ENCODE results near the gene SLC48A1.

The SLC48A1 gene

GRCh38 chr12:47798382-47798948 lies 25.4 kb downstream of the SLC48A1 start:
- TF ChIP-seq ESRRG (CRISPR knock-in tag; IDR thresholded peaks at IDR 0.05) = no peak
- ATAC-seq = no peak

DNA sequence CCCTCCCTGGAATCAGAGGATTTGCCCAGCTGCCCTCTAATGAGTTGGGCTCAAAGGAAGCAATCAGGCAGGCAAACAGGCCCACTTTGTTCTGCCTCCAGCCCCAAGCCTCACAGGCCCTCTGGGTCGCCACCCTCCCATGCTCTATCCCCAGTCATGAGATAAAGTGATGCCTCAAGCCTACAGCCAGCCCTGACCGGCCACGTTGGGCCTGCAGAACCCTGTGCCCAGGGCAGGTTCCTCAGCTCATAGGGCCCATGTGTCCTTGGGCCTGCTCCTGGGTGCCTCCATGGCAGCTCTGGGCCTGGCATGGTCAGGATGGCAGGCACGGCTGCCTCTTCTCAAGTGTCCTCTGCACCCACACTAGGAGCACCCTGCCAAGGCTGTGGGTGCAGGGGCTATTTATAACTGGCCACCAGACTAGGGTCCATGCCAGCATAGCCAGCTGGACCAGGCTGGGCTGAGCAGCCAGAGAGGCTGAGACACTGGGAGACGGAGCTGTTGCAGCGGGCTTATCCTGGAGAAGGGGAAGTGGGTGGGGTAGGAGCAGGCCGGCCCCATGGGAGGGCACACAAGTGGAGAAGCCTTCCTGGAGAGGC lies 26.4 kb downstream of the SLC48A1 start:
- no peak for ATAC-seq
- TF ChIP-seq TOX (CRISPR knock-in tag; IDR thresholded peaks at IDR 0.05; ENCODE audit: borderline replicate concordance) (no peak), ZNF70 (CRISPR knock-in tag; IDR thresholded peaks at IDR 0.05) (no peak), TCF4 (CRISPR knock-in tag; IDR thresholded peaks at IDR 0.05; ENCODE audit: borderline replicate concordance) (no peak), ARNTL (CRISPR knock-in tag; IDR thresholded peaks at IDR 0.05; ENCODE audit: borderline replicate concordance, low read depth) (no peak), RARB (CRISPR knock-in tag; IDR thresholded peaks at IDR 0.05) (no peak), SNAI2 (CRISPR knock-in tag; IDR thresholded peaks at IDR 0.05) (no peak), POU6F1 (CRISPR knock-in tag; IDR thresholded peaks at IDR 0.05; ENCODE audit: borderline replicate concordance, low read depth) (no peak), ESRRG (CRISPR knock-in tag; IDR thresholded peaks at IDR 0.05) (no peak)
- TF ChIP-seq, protein P1, sequence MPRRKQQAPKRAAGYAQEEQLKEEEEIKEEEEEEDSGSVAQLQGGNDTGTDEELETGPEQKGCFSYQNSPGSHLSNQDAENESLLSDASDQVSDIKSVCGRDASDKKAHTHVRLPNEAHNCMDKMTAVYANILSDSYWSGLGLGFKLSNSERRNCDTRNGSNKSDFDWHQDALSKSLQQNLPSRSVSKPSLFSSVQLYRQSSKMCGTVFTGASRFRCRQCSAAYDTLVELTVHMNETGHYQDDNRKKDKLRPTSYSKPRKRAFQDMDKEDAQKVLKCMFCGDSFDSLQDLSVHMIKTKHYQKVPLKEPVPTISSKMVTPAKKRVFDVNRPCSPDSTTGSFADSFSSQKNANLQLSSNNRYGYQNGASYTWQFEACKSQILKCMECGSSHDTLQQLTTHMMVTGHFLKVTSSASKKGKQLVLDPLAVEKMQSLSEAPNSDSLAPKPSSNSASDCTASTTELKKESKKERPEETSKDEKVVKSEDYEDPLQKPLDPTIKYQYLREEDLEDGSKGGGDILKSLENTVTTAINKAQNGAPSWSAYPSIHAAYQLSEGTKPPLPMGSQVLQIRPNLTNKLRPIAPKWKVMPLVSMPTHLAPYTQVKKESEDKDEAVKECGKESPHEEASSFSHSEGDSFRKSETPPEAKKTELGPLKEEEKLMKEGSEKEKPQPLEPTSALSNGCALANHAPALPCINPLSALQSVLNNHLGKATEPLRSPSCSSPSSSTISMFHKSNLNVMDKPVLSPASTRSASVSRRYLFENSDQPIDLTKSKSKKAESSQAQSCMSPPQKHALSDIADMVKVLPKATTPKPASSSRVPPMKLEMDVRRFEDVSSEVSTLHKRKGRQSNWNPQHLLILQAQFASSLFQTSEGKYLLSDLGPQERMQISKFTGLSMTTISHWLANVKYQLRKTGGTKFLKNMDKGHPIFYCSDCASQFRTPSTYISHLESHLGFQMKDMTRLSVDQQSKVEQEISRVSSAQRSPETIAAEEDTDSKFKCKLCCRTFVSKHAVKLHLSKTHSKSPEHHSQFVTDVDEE (CRISPR knock-in tag; IDR thresholded peaks at IDR 0.05) = no peak
- TF ChIP-seq, protein P2, sequence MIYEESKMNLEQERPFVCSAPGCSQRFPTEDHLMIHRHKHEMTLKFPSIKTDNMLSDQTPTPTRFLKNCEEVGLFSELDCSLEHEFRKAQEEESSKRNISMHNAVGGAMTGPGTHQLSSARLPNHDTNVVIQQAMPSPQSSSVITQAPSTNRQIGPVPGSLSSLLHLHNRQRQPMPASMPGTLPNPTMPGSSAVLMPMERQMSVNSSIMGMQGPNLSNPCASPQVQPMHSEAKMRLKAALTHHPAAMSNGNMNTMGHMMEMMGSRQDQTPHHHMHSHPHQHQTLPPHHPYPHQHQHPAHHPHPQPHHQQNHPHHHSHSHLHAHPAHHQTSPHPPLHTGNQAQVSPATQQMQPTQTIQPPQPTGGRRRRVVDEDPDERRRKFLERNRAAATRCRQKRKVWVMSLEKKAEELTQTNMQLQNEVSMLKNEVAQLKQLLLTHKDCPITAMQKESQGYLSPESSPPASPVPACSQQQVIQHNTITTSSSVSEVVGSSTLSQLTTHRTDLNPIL (CRISPR knock-in tag; IDR thresholded peaks at IDR 0.05; ENCODE audit: low read depth) = no peak
- TF ChIP-seq, protein P3, sequence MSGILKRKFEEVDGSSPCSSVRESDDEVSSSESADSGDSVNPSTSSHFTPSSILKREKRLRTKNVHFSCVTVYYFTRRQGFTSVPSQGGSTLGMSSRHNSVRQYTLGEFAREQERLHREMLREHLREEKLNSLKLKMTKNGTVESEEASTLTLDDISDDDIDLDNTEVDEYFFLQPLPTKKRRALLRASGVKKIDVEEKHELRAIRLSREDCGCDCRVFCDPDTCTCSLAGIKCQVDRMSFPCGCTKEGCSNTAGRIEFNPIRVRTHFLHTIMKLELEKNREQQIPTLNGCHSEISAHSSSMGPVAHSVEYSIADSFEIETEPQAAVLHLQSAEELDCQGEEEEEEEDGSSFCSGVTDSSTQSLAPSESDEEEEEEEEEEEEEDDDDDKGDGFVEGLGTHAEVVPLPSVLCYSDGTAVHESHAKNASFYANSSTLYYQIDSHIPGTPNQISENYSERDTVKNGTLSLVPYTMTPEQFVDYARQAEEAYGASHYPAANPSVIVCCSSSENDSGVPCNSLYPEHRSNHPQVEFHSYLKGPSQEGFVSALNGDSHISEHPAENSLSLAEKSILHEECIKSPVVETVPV (CRISPR knock-in tag; IDR thresholded peaks at IDR 0.05) = no peak

DNA sequence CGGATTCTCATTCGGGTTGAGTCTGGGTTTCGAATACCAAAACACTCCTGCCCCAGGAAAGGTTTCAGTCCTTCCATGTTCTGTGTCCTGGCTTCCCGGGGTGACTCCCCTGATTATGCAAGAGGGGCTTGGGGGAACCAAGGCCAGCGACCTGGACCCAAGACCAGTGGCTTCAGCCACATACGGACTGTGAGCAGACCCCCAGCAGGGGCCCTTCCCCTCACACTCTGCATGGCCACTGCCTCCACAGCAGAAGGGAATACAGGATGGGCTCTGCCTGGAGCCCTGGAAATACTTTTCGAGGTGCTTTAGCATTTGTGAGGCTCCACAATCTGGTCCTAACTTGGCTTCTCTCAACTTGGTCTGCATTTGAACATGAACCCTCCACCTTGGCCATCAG lies 27.5 kb downstream of the SLC48A1 start:
- ATAC-seq = no peak
- TF ChIP-seq ISL1 (CRISPR knock-in tag; IDR thresholded peaks at IDR 0.05) = no peak
- TF ChIP-seq POU6F1 (CRISPR knock-in tag; IDR thresholded peaks at IDR 0.05; ENCODE audit: borderline replicate concordance, low read depth) = no peak

- TF ChIP-seq POU6F1 (CRISPR knock-in tag; IDR thresholded peaks at IDR 0.05; ENCODE audit: borderline replicate concordance, low read depth) = no peak
- no peak for TF ChIP-seq ZNF70 (CRISPR knock-in tag; IDR thresholded peaks at IDR 0.05)
- no peak for TF ChIP-seq ISL1 (CRISPR knock-in tag; IDR thresholded peaks at IDR 0.05)
- no peak for TF ChIP-seq CSDC2 (CRISPR knock-in tag; IDR thresholded peaks at IDR 0.05)
- no peak for TF ChIP-seq ESRRG (CRISPR knock-in tag; IDR thresholded peaks at IDR 0.05)
- no peak for TF ChIP-seq ARNTL (CRISPR knock-in tag; IDR thresholded peaks at IDR 0.05; ENCODE audit: borderline replicate concordance, low read depth)
- TF ChIP-seq, protein P2 (CRISPR knock-in tag; IDR thresholded peaks at IDR 0.05; ENCODE audit: low read depth) = no peak
- TF ChIP-seq PPARA (CRISPR knock-in tag; IDR thresholded peaks at IDR 0.05; ENCODE audit: borderline replicate concordance) = no peak
- no peak for TF ChIP-seq ZFP3 (CRISPR knock-in tag; IDR thresholded peaks at IDR 0.05)
- TF ChIP-seq BACH2 (CRISPR knock-in tag; IDR thresholded peaks at IDR 0.05; ENCODE audit: borderline replicate concordance) = no peak
- peak; percentile 26 for ATAC-seq
These were observed 28.3 kb downstream of the SLC48A1 start for GRCh38 chr12:47801170-47801903.

All from SK-N-SH treated with all-trans-retinoic acid at 6 μM for 48 hours (cell line).